Measurements from ENCODE around the gene USO1.
A peak's percentile ranks its signal among the peaks of the same experiment; 100 is the strongest.
"Not testable (repeated sequence)": the region's sequence is repeated elsewhere in the genome, so short reads cannot be mapped to it uniquely, and the experiment has no call there.

USO1 gene

GRCh38 chr4:75722417-75722816 lies 2.0 kb upstream of the USO1 start:
- TF ChIP-seq CTCF (conservative IDR thresholded peaks at IDR 0.05; ENCODE audit: low read depth, low read length): no peak
- H3K4me3 ChIP-seq (ENCODE audit: low read depth, low read length): no peak overlapping the region

GRCh38 chr4:75723163-75724065 lies 963 bp upstream of the USO1 start:
- peak overlapping the region; percentile 100 for H3K4me3 ChIP-seq (ENCODE audit: low read depth, low read length)
- no peak for TF ChIP-seq CTCF (conservative IDR thresholded peaks at IDR 0.05; ENCODE audit: low read depth, low read length)
- peak; percentile 56 for DNase-seq (ENCODE audit: low read depth)

More at GRCh38 chr4:75722417-75722816, 2.0 kb upstream of the USO1 start:
- DNase-seq (ENCODE audit: low read depth): no peak

GRCh38 chr4:75724867-75725724 lies 719 bp downstream of the USO1 start:
- peak; percentile 86 for DNase-seq (ENCODE audit: low read depth)
- no peak for TF ChIP-seq CTCF (conservative IDR thresholded peaks at IDR 0.05; ENCODE audit: low read depth, low read length)
- peak overlapping the region; percentile 100 for H3K4me3 ChIP-seq (ENCODE audit: low read depth, low read length)

- H3K4me3 ChIP-seq (ENCODE audit: low read depth, low read length): peak overlapping the region; percentile 100
- DNase-seq (ENCODE audit: low read depth): not testable (repeated sequence)
Observed at GRCh38 chr4:75725942-75726538, 1.7 kb downstream of the USO1 start.

GRCh38 chr4:75726577-75726976 lies 2.2 kb downstream of the USO1 start:
- DNase-seq (ENCODE audit: low read depth): no peak
- no peak for TF ChIP-seq CTCF (conservative IDR thresholded peaks at IDR 0.05; ENCODE audit: low read depth, low read length)
- peak overlapping the region; percentile 27 for H3K4me3 ChIP-seq (ENCODE audit: low read depth, low read length)

GRCh38 chr4:75727073-75727472 lies 2.7 kb downstream of the USO1 start:
- no peak for TF ChIP-seq CTCF (conservative IDR thresholded peaks at IDR 0.05; ENCODE audit: low read depth, low read length)
- H3K4me3 ChIP-seq (ENCODE audit: low read depth, low read length): peak overlapping the region; percentile 27
- DNase-seq (ENCODE audit: low read depth): peak; percentile 36

- no peak for TF ChIP-seq CTCF (conservative IDR thresholded peaks at IDR 0.05; ENCODE audit: low read depth, low read length)
- no peak overlapping the region for H3K4me3 ChIP-seq (ENCODE audit: low read depth, low read length)
- DNase-seq (ENCODE audit: low read depth): peak; percentile 47
Observed at GRCh38 chr4:75729836-75730235, 5.5 kb downstream of the USO1 start.

Data from choroid plexus epithelial cell (primary cell).